GM21529 (cell line): Measurements from ENCODE around the gene CLIC3.

Source experiments
- ATAC-seq: cut with Tn5 transposase; IDR thresholded peaks from one replicate; pipeline ENCODE4 v1.9.1; 2021; ENCODE audit not compliant: unreplicated experiment

The CLIC3 gene

DNA sequence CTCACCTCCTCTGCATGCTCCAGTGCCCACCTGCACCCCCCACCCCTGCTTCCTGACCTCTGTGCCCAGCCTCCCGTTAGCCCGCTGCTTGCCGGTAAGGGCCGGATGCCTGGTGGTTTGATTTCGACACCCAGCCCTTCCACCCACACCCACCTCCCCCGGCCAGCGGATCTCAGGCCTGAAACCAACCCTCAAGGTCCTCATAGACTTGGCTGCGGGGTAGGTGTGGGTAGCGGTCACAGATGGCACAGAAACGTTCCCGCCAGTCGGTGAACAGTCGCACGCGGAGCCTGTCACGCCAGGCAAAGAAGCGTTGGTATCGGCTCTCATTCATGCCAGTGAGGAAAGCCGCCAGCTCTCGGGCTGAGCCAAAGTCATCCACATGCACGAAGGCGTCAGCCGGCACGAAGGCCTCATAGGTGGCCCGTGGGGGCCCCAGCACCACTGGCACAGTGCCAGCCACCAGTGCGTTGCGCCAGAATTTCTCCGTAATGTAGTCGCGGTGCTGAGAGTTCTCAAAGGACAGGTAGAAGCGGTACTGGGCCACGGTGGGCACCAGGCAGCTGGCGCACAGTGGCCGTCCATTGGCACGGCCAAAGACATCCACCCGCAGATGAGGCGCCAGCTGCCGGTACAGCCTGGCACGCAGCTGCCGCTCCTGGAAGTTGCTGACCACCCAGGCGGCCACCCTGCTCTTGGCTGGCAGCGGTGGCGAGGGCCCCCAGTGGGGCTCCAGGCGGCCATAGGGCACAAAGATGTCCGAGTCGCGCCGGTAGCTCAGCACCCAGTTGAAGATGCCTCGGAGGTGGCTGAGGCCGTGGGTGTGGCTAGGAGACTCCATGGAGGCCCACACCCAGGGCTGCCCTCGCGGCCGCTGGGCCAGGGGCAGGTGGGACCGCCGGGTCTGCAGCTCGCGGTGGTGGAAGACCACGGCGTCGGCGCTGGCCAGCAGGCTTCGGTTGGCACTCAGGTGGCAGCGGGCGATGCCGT is 34.5 kb upstream of the CLIC3 start:
- no peak for ATAC-seq

DNA sequence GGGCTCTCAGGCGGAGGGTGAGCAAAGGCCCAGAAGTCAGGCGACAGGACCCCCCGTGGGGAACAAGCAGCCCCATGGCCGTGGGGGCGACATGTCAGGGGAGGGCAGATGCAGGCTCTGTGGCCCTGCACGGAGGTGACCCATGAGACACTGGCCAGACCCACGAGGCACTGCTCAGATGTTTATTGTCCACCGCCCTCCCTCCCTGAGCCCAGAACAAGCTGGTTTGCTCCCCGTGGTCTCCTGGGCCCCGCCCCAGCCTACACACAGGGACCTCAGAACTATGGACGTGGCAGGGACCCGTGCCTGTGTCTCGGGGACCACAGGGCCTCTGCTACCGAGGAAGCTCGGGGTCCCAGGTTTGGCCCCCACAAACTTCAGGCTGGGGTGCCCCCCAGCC is 33.6 kb upstream of the CLIC3 start:
- no peak for ATAC-seq

DNA sequence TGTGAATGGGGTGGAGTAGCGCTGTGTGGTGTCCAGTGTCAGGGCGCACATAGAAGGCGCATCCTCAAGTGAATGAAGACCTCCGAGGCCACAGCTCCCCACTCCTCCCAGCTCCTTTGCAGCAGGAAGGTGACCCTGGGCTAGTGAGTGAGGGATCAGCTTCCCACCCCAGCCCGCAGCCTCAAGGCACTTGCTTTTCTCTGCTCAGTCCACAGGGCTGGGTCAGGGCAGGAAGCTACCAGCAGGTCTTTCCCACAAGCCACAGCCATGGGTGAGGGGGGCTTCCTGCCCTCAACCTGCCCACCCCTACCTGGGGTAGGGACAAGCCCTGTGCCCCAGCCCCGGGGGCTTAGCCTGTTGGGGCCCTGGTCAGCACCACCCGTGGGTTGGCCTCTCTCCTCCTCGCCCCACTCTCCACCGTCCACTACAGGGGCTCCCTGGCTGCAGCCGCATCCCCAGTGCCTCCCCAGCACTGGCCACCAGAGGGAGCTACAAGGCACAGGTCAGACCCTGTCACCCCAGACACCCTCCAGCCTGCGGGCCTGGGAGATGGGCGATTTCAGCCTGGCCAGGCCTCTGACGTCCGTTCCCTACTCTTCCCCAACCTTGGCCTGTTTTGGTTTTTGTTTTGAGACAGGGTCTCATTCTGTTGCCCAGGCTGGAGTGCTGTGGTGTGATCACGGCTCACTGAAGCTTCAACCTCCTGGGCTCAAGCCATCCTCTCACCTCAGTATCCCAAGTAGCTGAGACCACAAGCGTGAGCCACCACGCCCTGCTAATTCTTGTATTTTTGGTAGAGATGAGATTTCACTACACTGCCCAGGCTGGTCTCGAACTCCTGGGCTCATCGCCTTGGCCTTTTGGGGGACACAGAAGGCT is 32.9 kb upstream of the CLIC3 start:
- ATAC-seq: peak; percentile 29

DNA sequence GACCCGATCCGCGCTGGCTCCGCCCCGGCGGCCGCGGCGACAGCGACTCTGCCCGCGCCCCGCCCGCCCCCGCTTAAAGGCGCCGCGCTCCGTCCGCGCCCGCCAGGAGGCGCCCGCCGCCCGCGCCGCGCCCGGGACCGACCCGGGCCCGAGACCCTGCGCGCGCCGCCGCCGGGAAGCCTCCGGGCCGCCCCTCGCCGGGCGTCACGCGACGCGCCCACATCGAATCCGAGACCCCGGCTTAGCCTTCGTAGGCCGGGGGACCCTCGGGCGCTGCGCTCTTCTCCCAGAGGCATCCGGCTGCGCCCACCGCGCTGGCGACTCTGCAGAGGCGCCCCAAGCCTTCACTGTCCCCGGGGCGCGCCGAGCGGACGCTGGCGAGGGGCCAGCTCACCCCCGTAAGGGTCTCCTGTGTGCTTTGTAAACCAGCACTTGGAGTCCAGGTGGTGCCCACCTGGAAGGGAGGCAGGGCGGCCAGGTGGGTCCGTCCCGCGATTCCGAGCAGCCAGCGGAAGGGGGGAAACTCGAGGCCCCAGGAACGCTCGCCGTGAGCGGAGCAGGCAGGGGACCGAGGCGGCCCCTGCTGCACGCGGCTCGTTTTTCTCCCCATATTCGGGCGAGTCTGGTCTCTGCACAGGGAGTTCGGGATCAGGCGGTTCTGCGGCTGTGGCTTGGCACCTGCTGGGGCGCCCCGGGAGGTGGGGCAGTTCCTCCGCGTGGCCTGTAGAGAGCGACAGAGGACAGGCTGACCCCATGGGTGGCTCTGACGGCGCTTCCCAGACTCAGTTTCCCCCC is 32.1 kb upstream of the CLIC3 start:
- ATAC-seq: peak; percentile 45

DNA sequence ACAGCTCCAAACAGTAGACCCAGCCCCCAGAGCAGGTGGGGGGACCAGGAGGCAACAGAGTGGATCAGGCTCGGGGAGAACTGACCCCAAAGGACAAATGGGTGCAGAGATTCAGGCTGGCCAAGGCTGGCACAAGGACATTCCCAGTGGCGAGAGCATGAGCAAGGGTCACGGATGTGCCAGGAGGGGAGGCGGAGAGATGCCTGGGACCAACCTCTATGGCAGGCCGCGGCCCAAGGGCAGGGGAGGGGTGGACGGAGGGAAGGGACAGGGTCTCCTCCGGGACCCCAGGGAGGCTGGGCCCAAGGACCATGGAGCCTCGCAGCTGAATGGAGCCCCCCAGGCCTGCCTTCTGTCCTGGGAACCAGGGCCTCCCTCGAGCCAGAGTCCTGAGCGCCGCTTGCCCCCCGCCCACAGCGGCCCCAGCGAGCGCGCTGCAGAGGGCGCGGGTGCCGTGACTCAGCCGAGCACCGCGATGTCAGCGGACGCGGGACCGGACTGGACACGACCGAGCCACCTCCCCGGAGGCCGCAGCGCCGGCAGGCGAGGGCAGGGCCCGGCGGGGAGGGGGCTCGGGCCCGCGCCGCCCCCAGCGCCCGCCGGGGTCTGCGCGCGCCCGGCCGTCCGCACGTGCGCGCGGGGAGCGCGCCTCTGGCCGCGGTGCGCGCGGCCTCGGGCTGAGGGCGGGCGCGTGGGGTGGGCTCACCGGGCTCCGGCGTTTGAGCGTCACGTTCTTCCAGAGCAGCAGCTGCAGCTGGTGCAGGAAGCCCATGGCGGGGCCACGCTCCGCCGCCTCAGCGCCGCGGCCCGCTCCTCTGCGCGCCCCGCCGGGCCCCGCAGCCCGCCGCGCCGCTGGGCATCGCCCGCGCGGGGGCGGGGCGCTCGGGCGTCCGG is 31.2 kb upstream of the CLIC3 start, which contains the start of gene ABCA2:
TSS of gene ABCA2 (minus strand) at position 869 of the 894 bp plus-strand sequence. CDS start at position 772, 97 bp downstream.
- ATAC-seq: no peak

DNA sequence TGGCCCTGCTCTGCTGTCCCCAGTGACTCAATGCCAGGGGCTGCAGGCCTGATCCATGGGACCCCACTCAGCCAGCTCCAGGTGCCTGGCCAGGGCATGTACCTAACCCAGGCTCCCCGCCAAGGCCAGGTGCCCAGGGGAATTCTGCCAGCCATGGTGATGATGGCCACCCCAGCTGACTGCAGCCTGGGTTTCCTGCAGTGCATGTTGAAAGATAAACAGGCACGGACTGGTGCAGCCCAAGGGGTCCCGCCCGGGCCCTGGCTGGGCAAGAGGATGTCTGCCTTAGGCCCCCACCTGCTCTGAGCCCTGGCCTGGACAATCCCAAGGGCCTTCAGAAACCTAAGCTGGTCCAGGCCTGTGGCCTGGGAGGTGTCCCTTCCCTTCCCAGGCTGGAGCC is 30.5 kb upstream of the CLIC3 start:
- ATAC-seq: no peak

DNA sequence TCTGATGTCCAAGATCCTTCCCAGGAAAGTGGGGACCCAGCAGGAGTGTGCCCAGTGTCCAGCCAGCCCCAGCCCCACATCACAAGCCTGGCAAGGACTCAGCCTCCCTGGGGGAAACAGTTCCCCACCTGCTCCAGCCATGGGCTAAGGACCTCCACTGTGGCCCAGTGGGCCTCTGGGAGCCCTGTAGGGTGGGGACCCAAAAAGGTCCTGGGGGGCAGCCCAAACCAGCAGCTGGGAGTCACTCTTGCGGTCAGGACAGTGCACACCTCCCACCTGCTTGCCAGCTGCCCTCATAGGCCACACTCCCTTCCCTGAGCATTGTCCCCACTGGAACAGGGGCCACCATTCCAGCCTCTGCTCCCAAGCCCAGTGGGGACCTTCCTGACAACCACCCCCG is 30.0 kb upstream of the CLIC3 start:
- ATAC-seq: no peak

DNA sequence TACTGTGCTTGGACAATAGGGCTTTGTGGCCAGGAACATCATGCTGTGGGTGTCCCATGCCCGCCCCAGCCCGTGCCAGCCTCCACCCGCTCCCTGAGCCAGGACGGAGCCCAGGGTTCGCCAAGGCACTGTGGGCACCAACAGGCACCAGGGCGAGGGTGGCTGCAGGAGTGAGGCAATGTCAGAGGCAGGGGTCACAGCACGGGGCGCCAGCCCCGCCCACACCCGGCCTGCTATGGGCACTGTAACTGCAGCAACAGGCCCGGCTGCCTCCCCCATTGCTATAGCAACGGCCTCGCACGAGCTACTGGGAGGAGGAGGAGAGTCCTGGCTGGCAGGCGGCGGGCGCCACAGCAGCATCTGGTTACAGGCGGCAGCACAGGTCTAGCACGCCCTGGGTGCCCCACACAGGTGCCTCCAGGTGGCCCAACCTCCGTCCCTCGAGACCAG is 29.2 kb upstream of the CLIC3 start:
- ATAC-seq: no peak

DNA sequence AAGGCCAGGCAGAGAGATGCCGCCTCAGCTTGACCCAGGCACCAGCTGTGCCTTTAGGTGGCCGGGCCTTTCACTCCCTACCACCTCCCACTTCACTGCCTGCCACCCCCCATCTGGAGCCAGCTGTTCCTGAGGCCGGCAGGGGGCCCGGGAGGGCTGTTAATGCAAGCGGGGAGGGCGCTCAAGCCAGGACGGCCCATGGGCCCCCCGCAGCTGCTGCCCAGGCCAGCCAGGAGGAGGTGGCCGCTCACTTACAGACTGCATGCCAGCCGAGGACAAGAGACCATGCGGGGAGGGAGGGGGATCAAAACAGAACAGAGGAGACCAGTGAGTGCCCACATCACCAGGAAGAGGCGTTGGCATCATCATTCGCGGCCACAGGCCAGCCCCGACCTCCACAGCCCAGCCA is 27.2 kb upstream of the CLIC3 start:
- no peak for ATAC-seq

DNA sequence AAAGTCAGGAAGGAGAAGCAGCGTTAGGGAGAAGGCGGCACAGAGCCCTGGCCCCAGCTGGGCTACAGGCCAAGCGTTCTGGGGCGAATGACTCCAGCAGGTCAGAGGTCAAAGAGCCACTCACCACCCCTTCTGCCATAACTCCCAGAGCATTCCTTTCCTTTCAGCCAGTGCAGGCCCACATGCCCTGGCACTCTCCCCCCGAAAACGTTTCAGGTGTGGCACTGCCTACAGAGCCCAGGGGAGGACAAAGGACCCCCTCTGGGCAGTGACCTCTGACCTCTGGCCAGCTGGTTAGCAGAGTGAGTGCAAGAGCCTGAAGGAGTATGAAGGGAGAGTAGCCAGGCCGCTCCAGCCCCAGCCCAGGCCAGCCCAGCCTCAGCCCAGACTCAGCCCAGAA is 26.8 kb upstream of the CLIC3 start:
- no peak for ATAC-seq

DNA sequence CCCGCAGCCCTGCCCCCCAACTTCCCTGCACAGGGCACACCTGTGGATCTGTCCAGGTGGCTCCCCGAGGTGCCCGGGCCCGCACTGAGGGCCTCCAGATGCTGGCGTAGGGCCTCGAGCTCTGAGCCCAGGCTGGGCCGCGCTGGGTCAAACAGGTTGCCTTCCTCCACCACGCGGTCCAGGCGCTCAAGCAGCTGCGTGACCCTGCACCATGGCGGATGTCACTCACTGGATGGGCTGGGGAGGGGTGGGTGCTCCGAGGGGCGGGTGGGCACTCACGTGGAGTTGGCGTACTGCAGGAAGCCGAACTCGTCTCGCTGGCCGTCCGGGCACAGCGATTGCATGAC is 26.3 kb upstream of the CLIC3 start:
- ATAC-seq: no peak

DNA sequence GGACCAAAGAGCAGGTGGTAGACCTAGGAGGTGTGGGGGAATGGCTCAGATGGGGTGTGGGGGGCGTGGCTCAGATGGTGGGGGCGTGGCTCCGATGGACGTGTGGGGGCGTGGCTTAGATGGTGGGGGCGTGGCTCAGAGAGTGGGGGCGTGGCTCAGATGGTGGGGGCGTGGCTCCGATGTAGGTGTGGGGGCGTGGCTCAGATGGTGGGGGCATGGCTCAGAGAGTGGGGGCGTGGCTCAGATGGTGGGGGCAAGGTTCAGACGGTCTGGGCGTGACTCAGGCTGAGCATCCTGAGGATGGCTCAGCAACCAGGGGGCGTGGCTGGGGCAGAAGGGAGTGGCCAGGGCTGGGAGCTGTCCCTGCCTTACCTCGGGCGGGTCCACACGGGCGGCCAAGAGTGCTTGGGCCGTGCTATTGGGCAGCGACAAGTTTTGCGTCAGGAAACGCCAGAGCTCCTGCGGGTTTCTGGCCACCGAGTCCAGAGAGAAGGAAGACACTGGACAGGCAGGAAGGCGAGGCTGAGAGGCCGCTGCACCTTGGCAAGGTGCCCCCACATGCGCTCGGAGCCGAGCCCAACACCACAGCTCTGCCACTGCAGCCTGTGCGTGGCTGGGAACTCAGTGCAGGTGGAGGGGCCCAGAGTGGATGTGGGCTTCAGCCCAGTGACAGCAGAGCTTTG is 25.8 kb upstream of the CLIC3 start:
- ATAC-seq: no peak

DNA sequence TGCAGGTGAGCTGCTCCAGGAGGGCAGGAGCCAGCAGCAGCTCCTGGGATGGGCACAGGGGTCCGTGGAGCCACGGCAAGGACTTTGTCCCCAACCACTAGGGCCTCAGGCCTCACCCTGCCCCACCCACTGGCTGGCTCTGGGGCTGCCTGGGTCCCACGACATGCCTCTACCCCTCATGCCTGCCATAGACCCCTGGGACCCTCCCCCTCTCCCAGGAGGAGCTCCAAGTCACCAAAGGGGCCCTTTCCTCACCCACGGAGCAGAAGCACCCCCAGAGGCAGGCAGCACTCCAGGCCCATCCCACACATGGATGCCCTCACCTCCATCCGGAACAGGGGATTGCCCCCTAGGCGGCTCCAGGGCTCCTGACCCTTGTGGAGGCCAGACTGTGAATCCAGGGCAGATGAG is 25.2 kb upstream of the CLIC3 start:
- no peak for ATAC-seq

DNA sequence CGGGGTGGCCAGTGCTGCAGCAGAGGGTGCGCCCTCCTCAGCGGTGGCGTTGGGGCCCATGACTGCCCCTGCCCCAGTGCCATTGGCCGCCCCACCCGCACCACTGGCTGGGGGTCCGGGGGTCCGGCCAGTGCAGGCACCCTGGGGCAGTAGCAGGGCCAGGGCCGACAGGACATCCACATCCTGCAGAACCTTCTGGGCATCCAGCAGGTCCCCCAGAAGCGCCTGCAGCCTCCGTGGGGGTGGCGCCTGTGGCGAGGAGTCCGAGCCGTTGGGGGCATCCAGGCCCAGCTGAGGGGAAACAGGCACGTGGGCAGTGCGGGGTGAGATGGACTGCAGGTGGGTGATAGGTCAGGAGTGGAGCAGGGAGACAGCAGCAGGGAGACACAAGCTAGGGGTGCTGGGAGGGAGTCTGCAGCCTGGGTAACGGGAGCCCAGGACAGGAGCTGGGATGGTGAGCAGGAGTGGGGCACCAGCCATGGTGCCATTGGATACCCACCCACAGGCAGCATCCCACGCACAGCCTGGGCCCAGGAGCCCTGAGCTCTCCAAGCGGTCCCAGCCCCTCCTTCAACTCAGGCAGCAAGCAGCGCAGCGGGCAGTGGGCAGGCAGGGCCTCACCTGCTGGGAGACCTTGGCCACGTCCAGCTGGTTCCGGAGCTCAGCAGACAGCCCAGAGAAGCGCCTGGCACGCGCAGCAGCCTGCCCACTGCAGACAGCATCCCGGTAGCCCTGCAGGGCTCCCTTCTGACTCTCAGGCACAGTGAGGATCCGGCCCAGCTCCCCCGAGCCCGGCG is 24.6 kb upstream of the CLIC3 start:
- ATAC-seq: no peak

DNA sequence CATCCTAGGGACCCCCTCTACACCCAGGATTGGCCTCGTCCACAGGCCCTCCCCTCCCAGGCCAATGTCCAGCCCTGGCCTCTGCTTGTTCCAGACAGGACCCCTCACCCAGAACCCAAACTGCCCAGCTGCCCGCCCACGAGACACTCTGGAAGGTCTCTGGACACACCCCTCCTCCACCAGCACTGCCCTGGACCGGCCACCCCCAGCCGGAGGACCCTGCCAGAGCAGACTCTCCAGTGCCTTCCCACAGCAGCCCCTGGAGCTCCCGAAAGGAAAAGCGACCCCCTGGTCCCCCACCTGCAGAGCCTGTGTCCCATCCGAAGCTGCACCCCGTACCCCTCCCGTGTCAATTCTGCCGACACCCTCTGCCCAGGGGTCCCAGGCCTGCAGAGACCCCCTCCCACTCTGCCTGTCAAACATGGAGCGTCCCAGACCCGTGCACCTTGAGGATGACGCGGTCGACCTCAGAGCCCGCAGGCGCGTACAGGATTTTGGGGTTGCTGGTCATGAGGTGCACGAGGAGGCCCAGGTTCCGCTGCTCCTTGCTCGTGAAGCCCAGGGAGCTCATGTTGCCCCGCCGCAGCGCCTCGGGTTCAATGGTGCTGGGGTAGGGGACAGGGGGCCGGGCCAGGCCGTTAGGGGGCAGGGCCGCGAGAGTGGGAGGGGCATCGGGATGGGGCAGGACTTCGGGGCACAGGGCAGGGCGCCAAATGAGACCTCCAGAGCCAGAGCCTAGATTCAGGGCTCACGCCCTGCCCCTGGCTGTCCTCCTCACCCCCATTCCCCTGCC is 23.7 kb upstream of the CLIC3 start:
- no peak for ATAC-seq

DNA sequence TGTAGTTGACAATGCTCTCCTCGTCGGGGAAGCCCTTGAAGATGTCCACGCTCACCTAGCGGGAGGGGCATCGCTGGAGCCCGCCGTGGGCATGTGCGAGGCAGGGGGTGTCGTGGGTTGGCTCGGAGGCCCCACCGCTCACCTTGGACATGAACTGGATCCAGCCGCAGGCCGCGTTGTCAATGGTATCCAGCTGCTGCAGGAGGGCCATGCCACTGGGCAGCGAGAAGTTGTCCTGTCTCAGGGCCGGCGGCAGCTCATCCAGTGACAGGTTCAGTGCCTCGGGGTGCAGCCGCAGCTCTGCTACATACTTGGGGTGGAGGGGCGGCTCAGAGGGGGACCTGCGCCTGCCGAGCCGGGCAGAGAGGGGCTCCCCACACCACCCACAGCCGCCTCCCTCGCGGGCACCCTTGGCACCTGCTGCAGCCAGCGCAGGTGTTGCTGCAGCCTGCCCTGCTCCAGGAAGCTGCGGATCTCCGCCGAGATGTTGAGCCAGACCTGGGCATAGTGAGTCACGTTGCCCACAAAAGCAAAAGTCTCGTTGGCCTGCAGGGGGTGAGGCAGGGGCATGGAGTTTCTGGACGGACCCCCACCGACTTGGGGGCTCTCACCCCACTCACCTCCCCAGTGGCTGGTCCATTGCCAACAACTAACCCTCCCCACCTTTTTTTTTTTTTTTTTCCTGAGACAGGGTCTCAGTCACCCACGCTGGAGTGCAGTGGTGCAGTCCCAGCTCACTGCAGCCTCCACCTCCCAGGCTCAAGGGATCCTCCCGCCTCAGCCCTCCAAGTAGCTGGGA is 22.6 kb upstream of the CLIC3 start:
- no peak for ATAC-seq
